PC-9 (cell line): ENCODE results near the gene CARS1.

Experiments
- EZH2 ChIP-seq: fragments of 200-600 bp; sonication (generic); IDR thresholded peaks from 2 replicates; pipeline ENCODE4 v1.8.0; 2017; ENCODE audit warnings: antibody characterized with exemption, low read depth
- TF ChIP-seq, protein P1 (sequence below): fragments of 200-600 bp; sonication (generic); conservative IDR thresholded peaks from 2 replicates; pipeline ENCODE4 v1.6.1; 2017; ENCODE audit warnings: mixed run types, antibody characterized with exemption, mild to moderate bottlenecking, moderate library complexity

DNA sequence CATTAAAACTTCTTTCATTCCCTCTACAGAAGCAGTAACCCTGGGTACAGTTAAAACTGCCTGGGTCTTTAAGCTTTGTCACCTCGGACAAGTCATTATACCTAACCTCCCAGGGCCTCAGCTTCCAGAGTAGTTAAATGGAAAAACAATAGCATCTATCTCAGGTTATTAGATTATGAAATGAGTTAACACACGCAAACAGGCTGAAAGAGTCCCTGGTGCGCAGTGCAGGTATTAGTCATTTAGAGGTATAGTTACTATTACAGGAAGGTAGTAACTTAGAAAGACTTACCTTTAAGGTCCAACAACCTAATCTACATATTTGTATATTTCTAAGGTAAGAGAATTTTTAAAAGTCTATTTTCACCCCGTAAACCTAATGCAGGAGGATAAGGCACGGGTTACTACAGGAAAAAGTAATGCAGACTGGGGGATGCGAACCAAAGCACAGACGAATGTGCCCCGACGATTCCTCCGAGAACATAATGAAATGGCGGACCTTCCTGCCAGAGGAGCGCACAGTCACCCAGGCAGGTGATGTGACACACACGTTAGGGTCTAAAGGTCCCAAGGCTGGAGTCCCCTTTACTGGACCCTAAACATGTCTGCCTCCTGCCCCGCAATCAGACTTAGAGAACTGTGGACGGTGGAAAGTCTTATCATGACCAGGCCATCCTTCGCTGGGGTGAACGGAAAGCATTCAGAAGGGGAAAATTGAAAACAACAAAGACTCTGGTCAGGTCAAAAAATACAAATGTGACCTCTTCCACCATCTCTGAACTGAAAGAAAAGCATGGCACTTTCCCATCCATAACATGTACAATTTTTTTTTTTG lies 66.4 kb downstream of the CARS1 start:
- TF ChIP-seq EZH2: no peak
- TF ChIP-seq, protein P1, sequence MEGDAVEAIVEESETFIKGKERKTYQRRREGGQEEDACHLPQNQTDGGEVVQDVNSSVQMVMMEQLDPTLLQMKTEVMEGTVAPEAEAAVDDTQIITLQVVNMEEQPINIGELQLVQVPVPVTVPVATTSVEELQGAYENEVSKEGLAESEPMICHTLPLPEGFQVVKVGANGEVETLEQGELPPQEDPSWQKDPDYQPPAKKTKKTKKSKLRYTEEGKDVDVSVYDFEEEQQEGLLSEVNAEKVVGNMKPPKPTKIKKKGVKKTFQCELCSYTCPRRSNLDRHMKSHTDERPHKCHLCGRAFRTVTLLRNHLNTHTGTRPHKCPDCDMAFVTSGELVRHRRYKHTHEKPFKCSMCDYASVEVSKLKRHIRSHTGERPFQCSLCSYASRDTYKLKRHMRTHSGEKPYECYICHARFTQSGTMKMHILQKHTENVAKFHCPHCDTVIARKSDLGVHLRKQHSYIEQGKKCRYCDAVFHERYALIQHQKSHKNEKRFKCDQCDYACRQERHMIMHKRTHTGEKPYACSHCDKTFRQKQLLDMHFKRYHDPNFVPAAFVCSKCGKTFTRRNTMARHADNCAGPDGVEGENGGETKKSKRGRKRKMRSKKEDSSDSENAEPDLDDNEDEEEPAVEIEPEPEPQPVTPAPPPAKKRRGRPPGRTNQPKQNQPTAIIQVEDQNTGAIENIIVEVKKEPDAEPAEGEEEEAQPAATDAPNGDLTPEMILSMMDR: no peak
